Thyroid gland (tissue), 4 donors: ENCODE data around the gene OTULIN.

Experiments
- POLR2A ChIP-seq, 2 donors: fragments of 450-650 bp; IDR thresholded peaks; one replicate each; pipeline ENCODE4 v1.6.1; 2017; ENCODE audit warnings: antibody characterized with exemption in 2 of 2, mild to moderate bottlenecking in 2 of 2, moderate library complexity in 1 of 2
- TF ChIP-seq, protein P1 (sequence below), 6 experiments: fragments of 200-600 bp in 3 of 6; fragments of 450-650 bp in 3 of 6; sonication (generic) in 3 of 6; IDR thresholded peaks; one replicate each; pipeline ENCODE4 v1.5.1; 2016 to 2019; ENCODE audit warnings: antibody characterized with exemption in 6 of 6, mild to moderate bottlenecking in 2 of 6, inconsistent platforms in 1 of 6, moderate library complexity in 1 of 6

DNA sequence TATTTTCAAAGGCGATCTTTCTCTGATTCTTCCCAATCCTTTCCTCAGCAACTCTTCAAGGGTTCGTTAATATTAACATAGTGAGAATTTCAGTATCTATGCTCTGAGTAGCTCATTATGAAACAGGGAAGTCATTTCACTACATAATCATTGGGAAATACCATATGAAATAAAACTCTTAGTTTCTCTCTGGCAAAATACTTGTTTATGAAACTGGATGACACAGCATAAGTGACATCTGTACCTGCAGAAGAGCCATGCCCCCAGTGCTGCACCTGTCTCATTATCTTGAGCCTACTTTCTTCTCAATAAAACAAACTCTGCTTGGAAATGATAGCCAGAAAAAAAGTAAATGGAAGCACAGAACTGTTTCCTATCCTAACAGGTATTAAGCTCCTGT, 33.8 kb upstream of the OTULIN start:
- TF ChIP-seq, protein P1, sequence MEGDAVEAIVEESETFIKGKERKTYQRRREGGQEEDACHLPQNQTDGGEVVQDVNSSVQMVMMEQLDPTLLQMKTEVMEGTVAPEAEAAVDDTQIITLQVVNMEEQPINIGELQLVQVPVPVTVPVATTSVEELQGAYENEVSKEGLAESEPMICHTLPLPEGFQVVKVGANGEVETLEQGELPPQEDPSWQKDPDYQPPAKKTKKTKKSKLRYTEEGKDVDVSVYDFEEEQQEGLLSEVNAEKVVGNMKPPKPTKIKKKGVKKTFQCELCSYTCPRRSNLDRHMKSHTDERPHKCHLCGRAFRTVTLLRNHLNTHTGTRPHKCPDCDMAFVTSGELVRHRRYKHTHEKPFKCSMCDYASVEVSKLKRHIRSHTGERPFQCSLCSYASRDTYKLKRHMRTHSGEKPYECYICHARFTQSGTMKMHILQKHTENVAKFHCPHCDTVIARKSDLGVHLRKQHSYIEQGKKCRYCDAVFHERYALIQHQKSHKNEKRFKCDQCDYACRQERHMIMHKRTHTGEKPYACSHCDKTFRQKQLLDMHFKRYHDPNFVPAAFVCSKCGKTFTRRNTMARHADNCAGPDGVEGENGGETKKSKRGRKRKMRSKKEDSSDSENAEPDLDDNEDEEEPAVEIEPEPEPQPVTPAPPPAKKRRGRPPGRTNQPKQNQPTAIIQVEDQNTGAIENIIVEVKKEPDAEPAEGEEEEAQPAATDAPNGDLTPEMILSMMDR (IDR thresholded peaks at IDR 0.05), result no peak
- TF ChIP-seq POLR2A (IDR thresholded peaks at IDR 0.05), result no peak
